NCI-H2171 (cell line): ENCODE data around the gene ZXDA.
"Not testable (repeated sequence)": the region's sequence is repeated elsewhere in the genome, so short reads cannot be mapped to it uniquely, and the experiment has no call there.

Source experiments
- DNase-seq: peaks from one replicate; lab custom pipeline; 2025; lab: John Stamatoyannopoulos, UW

Gene ZXDA

GRCh38 chrX:57910287-57910912 is at the start of gene ZXDA:
ZXDA (minus strand) TSS chrX:57910458; CDS start chrX:57910420, 38 bp downstream.
- DNase-seq = not testable (repeated sequence)

- no peak for DNase-seq
These were observed 42.0 kb upstream of the ZXDA start for GRCh38 chrX:57952320-57952678.

- no peak for DNase-seq
These were observed 41.5 kb upstream of the ZXDA start for GRCh38 chrX:57951666-57952319.

GRCh38 chrX:57933321-57933720 is 23.1 kb upstream of the ZXDA start:
- DNase-seq = no peak

GRCh38 chrX:57932266-57932665 is 22.0 kb upstream of the ZXDA start:
- DNase-seq = no peak

GRCh38 chrX:57930051-57930450 is 19.8 kb upstream of the ZXDA start:
- DNase-seq = no peak

- DNase-seq = no peak
These were observed 19.1 kb upstream of the ZXDA start for GRCh38 chrX:57929373-57929772.

GRCh38 chrX:57925806-57926205 is 15.5 kb upstream of the ZXDA start:
- no peak for DNase-seq

GRCh38 chrX:57918750-57919436 is 8.6 kb upstream of the ZXDA start:
- no peak for DNase-seq

- DNase-seq = no peak
These were observed 5.4 kb upstream of the ZXDA start for GRCh38 chrX:57915680-57916079.

GRCh38 chrX:57909595-57910286 is 517 bp downstream of the ZXDA start:
- DNase-seq = not testable (repeated sequence)

GRCh38 chrX:57908972-57909594 is 1.2 kb downstream of the ZXDA start:
- not testable (repeated sequence) for DNase-seq

GRCh38 chrX:57906790-57907189 is 3.5 kb downstream of the ZXDA start:
- DNase-seq = no peak

- DNase-seq = no peak
These were observed 5.1 kb downstream of the ZXDA start for GRCh38 chrX:57905141-57905540.

- no peak for DNase-seq
These were observed 5.9 kb downstream of the ZXDA start for GRCh38 chrX:57904176-57904880.

- no peak for DNase-seq
These were observed 7.6 kb downstream of the ZXDA start for GRCh38 chrX:57902633-57903032.

- no peak for DNase-seq
These were observed 8.8 kb downstream of the ZXDA start for GRCh38 chrX:57901466-57901865.

GRCh38 chrX:57900975-57901374 is 9.3 kb downstream of the ZXDA start:
- DNase-seq = no peak

GRCh38 chrX:57899906-57900305 is 10.4 kb downstream of the ZXDA start:
- no peak for DNase-seq

GRCh38 chrX:57899064-57899463 is 11.2 kb downstream of the ZXDA start:
- DNase-seq = no peak

- no peak for DNase-seq
These were observed 38.8 kb downstream of the ZXDA start for GRCh38 chrX:57871463-57871862.
